HCT116 (cell line): ENCODE measurements around the gene EVX2. TPM values are rescaled to one million over a fixed set of nuclear protein-coding genes. Genes with fewer than 3 reads are reported as not detected.

ENCODE experiments used
- ATAC-seq: fragments of 200-7000 bp; cut with Tn5 transposase; 2 replicates; pipeline ENCODE4 v1.9.1; 2020; ENCODE audit warnings: mild to moderate bottlenecking, moderate library complexity
- BruUV-seq: library from RNA; stranded (reverse); fragments of 400-500 nt; replicated peaks from 2 replicates; lab custom pipeline; 2021; lab: Mats Ljungman, UMichigan
- CTCF ChIA-PET: fragments of 300-600 bp; sonication (Branson Sonifier 250); formaldehyde crosslinking; loops from one replicate; lab custom pipeline; 2021; ENCODE audit warnings: antibody characterized with exemption; lab: Charles Lee
- POLR2A ChIA-PET: fragments of 300-600, 350-600 bp; sonication (Branson Sonifier 250); formaldehyde crosslinking; loops from one replicate; lab custom pipeline; 2021; ENCODE audit warnings: antibody characterized with exemption; lab: Charles Lee
- RAD21 ChIA-PET, 2 experiments: fragments of 300-600 bp; sonication (Branson Sonifier 250); formaldehyde crosslinking; loops; one replicate each; lab custom pipeline; 2023; ENCODE audit warnings: low total read pairs in 2 of 2; ENCODE audit not compliant: uncharacterized antibody in 2 of 2, unreplicated experiment in 2 of 2, low non-redundant PET in 1 of 2; lab: Charles Lee
- DNase-seq: peaks from one replicate; pipeline ENCODE4 v3.0.0-alpha.2; 2010; ENCODE audit warnings: low read depth, low spot score
- H2AFZ ChIP-seq: fragments of 200-600 bp; shearing (Covaris generic), sonication (generic); 2 replicates; pipeline ENCODE4 v1.6.1; 2017; ENCODE audit warnings: low read depth, mixed run types, mixed read lengths, antibody characterized with exemption, low read length; ENCODE audit not compliant: poor library complexity, severe bottlenecking
- H3K27ac ChIP-seq: 2 replicates; pipeline ENCODE4 v1.5.1; 2012; ENCODE audit warnings: low read depth, low read length
- H3K27me3 ChIP-seq: fragments of 200-600 bp; sonication (generic); 2 replicates; pipeline ENCODE4 v1.6.1; 2016; ENCODE audit warnings: mixed run types, low read length, mixed read lengths; ENCODE audit not compliant: insufficient read depth
- H3K36me3 ChIP-seq, 2 experiments: fragments of 200-500 bp in 1 of 2; fragments of 200-600 bp in 1 of 2; sonication (Bioruptor generic) in 1 of 2; sonication (generic) in 1 of 2; 2 replicates each; pipeline versions ENCODE4 v1.5.1 to v1.6.1; 2014 to 2016; ENCODE audit warnings: low read length in 2 of 2, inconsistent platforms in 1 of 2, mixed read lengths in 1 of 2, mixed run types in 1 of 2; ENCODE audit not compliant: insufficient read depth in 2 of 2, control insufficient read depth in 1 of 2
- H3K4me1 ChIP-seq, 2 experiments: fragments of 200-600 bp in 1 of 2; sonication (generic) in 1 of 2; 2 replicates each; pipeline versions ENCODE4 v1.5.1 to v1.6.1; 2012 to 2017; ENCODE audit warnings: low read length in 2 of 2, inconsistent platforms in 1 of 2, mild to moderate bottlenecking in 1 of 2, mixed read lengths in 1 of 2, mixed run types in 1 of 2, moderate library complexity in 1 of 2; ENCODE audit not compliant: insufficient read depth in 2 of 2, control insufficient read depth in 1 of 2
- H3K4me2 ChIP-seq: fragments of 200-600 bp; sonication (generic); 2 replicates; pipeline ENCODE4 v1.6.1; 2017; ENCODE audit warnings: mixed run types, low read length, mixed read lengths
- H3K4me3 ChIP-seq, 2 experiments: fragments of 200-600 bp in 1 of 2; sonication (generic) in 1 of 2; replicated peaks in 1 of 2; 2 replicates each; pipeline ENCODE4 v1.5.1; 2011 to 2016; ENCODE audit warnings: low read length in 2 of 2, control low read depth in 1 of 2, low read depth in 1 of 2, mild to moderate bottlenecking in 1 of 2, mixed read lengths in 1 of 2, mixed run types in 1 of 2
- H3K79me2 ChIP-seq: fragments of 200-600 bp; sonication (generic); 2 replicates; pipeline ENCODE4 v1.6.1; 2017; ENCODE audit warnings: mild to moderate bottlenecking, mixed run types, low read length, moderate library complexity, mixed read lengths; ENCODE audit not compliant: insufficient read depth
- H3K9ac ChIP-seq: fragments of 200-600 bp; sonication (generic); 2 replicates; pipeline ENCODE4 v1.6.1; 2016; ENCODE audit warnings: low read length, mixed read lengths
- H3K9me2 ChIP-seq: fragments of 200-600 bp; sonication (generic), shearing (Covaris generic); 2 replicates; pipeline ENCODE4 v1.6.1; 2017; ENCODE audit warnings: mixed run types, mild to moderate bottlenecking, moderate library complexity; ENCODE audit not compliant: insufficient read depth
- H3K9me3 ChIP-seq, 2 experiments: fragments of 200-500 bp in 1 of 2; fragments of 200-600 bp in 1 of 2; sonication (Bioruptor generic) in 1 of 2; sonication (generic) in 1 of 2; 2 replicates each; pipeline ENCODE4 v1.6.1; 2014 to 2017; ENCODE audit warnings: low read length in 2 of 2, mixed read lengths in 2 of 2, inconsistent platforms in 1 of 2, low read depth in 1 of 2, mild to moderate bottlenecking in 1 of 2, mixed run types in 1 of 2, moderate library complexity in 1 of 2; ENCODE audit not compliant: control insufficient read depth in 1 of 2, insufficient read depth in 1 of 2
- H4K20me1 ChIP-seq: fragments of 200-600 bp; sonication (generic), shearing (Covaris generic); 2 replicates; pipeline ENCODE4 v1.6.1; 2017; ENCODE audit warnings: mixed run types, mild to moderate bottlenecking, moderate library complexity; ENCODE audit not compliant: insufficient read depth
- EGR1 ChIP-seq: IDR thresholded peaks from 2 replicates; pipeline ENCODE4 v1.6.1; 2012; ENCODE audit warnings: low read depth
- EZH2 ChIP-seq: fragments of 200-600 bp; sonication (generic); IDR thresholded peaks from 2 replicates; pipeline ENCODE4 v1.6.1; 2017; ENCODE audit warnings: antibody characterized with exemption, mixed run types
- MAX ChIP-seq: IDR thresholded peaks from 2 replicates; pipeline ENCODE4 v1.6.1; 2012
- RAD21 ChIP-seq: IDR thresholded peaks from 2 replicates; pipeline ENCODE4 v1.6.1; 2012; ENCODE audit warnings: low read depth, mild to moderate bottlenecking
- SIN3A ChIP-seq: IDR thresholded peaks from 2 replicates; pipeline ENCODE4 v1.6.1; 2012; ENCODE audit warnings: low read depth
- SP1 ChIP-seq: IDR thresholded peaks from 2 replicates; pipeline ENCODE4 v1.6.1; 2012; ENCODE audit warnings: low read depth
- intact Hi-C: fragments of 100-400 bp; cut with micrococcal nuclease; formaldehyde crosslinking; loops from 2 replicates; pipeline ENCODE4 v1.10.0; 2022
- total RNA-seq: library from RNA; stranded (reverse); gene quantifications from one replicate; pipeline ENCODE4 v1.2.1, GENCODE V29; 2021; ENCODE audit not compliant: unreplicated experiment

The EVX2 gene
- total RNA-seq, 1 experiment from 2014 or later, result not detected

GRCh38 chr2:176082525-176082823, 1.3 kb downstream of the EVX2 start:
- Histone ChIP-seq H2AFZ (no peak overlapping the region), H3K4me3 (no peak overlapping the region), H3K27me3 (no peaks in the 10 kb centered on the region), H3K79me2 (no peaks in the 10 kb centered on the region), H3K9me3 (no peaks in the 10 kb centered on the region; a peak in 1 of 4 replicates), H3K9ac (no peak overlapping the region), H3K9me2 (no peaks in the 10 kb centered on the region), H3K4me2 (no peak overlapping the region), H3K4me1 (no peaks in the 10 kb centered on the region), H4K20me1 (no peaks in the 10 kb centered on the region), H3K36me3 (no peaks in the 10 kb centered on the region), H3K27ac (no peak overlapping the region)
- ATAC-seq, result no peak
- DNase-seq, result no peak
- ChIA-PET CTCF (no interaction called here), POLR2A (no interaction called here), RAD21 (no interaction called here)
- intact Hi-C loops, result loop anchor here (5.0 kb wide), 1 partner anchor 1385 kb away; no protein-coding TSS in a partner anchor
- no peak for TF ChIP-seq SP1
- BruUV-seq, result no TSS peak

GRCh38 chr2:176081837-176082524, 1.8 kb downstream of the EVX2 start:
- Histone ChIP-seq H3K4me3 (no peak overlapping the region), H3K9me2 (no peaks in the 10 kb centered on the region), H3K27me3 (no peaks in the 10 kb centered on the region), H3K36me3 (no peaks in the 10 kb centered on the region), H3K4me2 (no peak overlapping the region), H3K9me3 (no peaks in the 10 kb centered on the region; a peak in 1 of 4 replicates), H2AFZ (no peak overlapping the region), H3K4me1 (no peaks in the 10 kb centered on the region), H3K27ac (no peak overlapping the region), H3K9ac (no peak overlapping the region), H3K79me2 (no peaks in the 10 kb centered on the region), H4K20me1 (no peaks in the 10 kb centered on the region)
- intact Hi-C loops, result loop anchor here (5.0 kb wide), 1 partner anchor 1385 kb away; no protein-coding TSS in a partner anchor
- ATAC-seq (no peak), DNase-seq (no peak)
- CTCF ChIA-PET, result no interaction called here
- TF ChIP-seq EZH2 (no peak), EGR1 (no peak), MAX (no peak), SIN3A (no peak), RAD21 (no peak), SP1 (no peak)
- BruUV-seq, result no TSS peak
- POLR2A ChIA-PET, result no interaction called here
- RAD21 ChIA-PET, result no interaction called here
